GM19043 (cell line): ENCODE data around the gene PDPR.
"Not testable (repeated sequence)": the region's sequence is repeated elsewhere in the genome, so short reads cannot be mapped to it uniquely, and the experiment has no call there.

Experiments used
- ATAC-seq: cut with Tn5 transposase; IDR thresholded peaks from one replicate; pipeline ENCODE4 v1.9.1; 2021; ENCODE audit warnings: low read depth; ENCODE audit not compliant: unreplicated experiment

PDPR gene

GRCh38 chr16:70126226-70126625 is 12.1 kb downstream of the PDPR start:
- ATAC-seq, result not testable (repeated sequence)

- not testable (repeated sequence) for ATAC-seq
Measured at GRCh38 chr16:70127706-70128105, 13.6 kb downstream of the PDPR start.

- ATAC-seq, result not testable (repeated sequence)
Measured at GRCh38 chr16:70128844-70129243, 14.7 kb downstream of the PDPR start.

- not testable (repeated sequence) for ATAC-seq
Measured at GRCh38 chr16:70135796-70136195, 21.7 kb downstream of the PDPR start.

GRCh38 chr16:70136595-70136994 is 22.5 kb downstream of the PDPR start:
- not testable (repeated sequence) for ATAC-seq

GRCh38 chr16:70142739-70143138 is 28.6 kb downstream of the PDPR start:
- ATAC-seq, result not testable (repeated sequence)

- not testable (repeated sequence) for ATAC-seq
Measured at GRCh38 chr16:70143231-70143895, 29.2 kb downstream of the PDPR start.

GRCh38 chr16:70147853-70148252 is 33.7 kb downstream of the PDPR start:
- not testable (repeated sequence) for ATAC-seq

- ATAC-seq, result not testable (repeated sequence)
Measured at GRCh38 chr16:70148453-70148852, 34.3 kb downstream of the PDPR start.

GRCh38 chr16:70149296-70149695 is 35.2 kb downstream of the PDPR start:
- ATAC-seq, result not testable (repeated sequence)

GRCh38 chr16:70151391-70151790 is 37.3 kb downstream of the PDPR start:
- no peak for ATAC-seq

GRCh38 chr16:70151941-70152509 is 37.9 kb downstream of the PDPR start:
- ATAC-seq, result no peak

- ATAC-seq, result no peak
Measured at GRCh38 chr16:70152578-70153302, 38.6 kb downstream of the PDPR start.

- not testable (repeated sequence) for ATAC-seq
Measured at GRCh38 chr16:70154736-70155135, 40.6 kb downstream of the PDPR start.

- no peak for ATAC-seq
Measured at GRCh38 chr16:70156207-70156978, 42.3 kb downstream of the PDPR start.

GRCh38 chr16:70157105-70157476 is 43.0 kb downstream of the PDPR start:
- no peak for ATAC-seq

GRCh38 chr16:70157477-70158260 is 43.5 kb downstream of the PDPR start:
- no peak for ATAC-seq

GRCh38 chr16:70158261-70158939 is 44.3 kb downstream of the PDPR start:
- ATAC-seq, result no peak
